SU-DHL-6 (cell line): Measurements from ENCODE around the gene KIF24.
"Not testable (repeated sequence)": the region's sequence is repeated elsewhere in the genome, so short reads cannot be mapped to it uniquely, and the experiment has no call there.

Experiments
- H2AFZ ChIP-seq: fragments of 200-600 bp; sonication (generic); 2 replicates; pipeline ENCODE4 v1.6.1; 2014; ENCODE audit warnings: low read depth, mild to moderate bottlenecking, moderate library complexity, mixed read lengths, antibody characterized with exemption, low read length; ENCODE audit not compliant: severe bottlenecking
- H3F3A ChIP-seq: fragments of 200-600 bp; shearing (Covaris generic); 2 replicates; pipeline ENCODE4 v1.6.0; 2016; ENCODE audit warnings: antibody characterized with exemption, mild to moderate bottlenecking; ENCODE audit not compliant: insufficient read depth
- H3K27ac ChIP-seq: fragments of 200-600 bp; sonication (generic); 2 replicates; pipeline ENCODE4 v1.5.1; 2016; ENCODE audit warnings: low read depth, mild to moderate bottlenecking, low read length, moderate library complexity, mixed read lengths
- H3K27me3 ChIP-seq: fragments of 200-600 bp; sonication (generic), shearing (Covaris generic); 2 replicates; pipeline ENCODE4 v1.6.0; 2014; ENCODE audit warnings: mild to moderate bottlenecking, low read length
- H3K36me3 ChIP-seq: fragments of 200-600 bp; sonication (generic); 2 replicates; pipeline ENCODE4 v1.6.1; 2014; ENCODE audit warnings: mild to moderate bottlenecking, low read length, mixed read lengths
- H3K4me2 ChIP-seq: fragments of 300-600, 200-600 bp; shearing (Covaris generic), sonication (generic); 2 replicates; pipeline ENCODE4 v1.6.0; 2014; ENCODE audit warnings: low read length, low read depth, mild to moderate bottlenecking; ENCODE audit not compliant: poor library complexity, severe bottlenecking
- H3K4me3 ChIP-seq: fragments of 200-600 bp; sonication (generic); 2 replicates; pipeline ENCODE4 v1.5.1; 2014; ENCODE audit warnings: antibody characterized with exemption, low read length, mild to moderate bottlenecking, mixed read lengths; ENCODE audit not compliant: insufficient read depth, poor library complexity, severe bottlenecking
- H3K79me2 ChIP-seq: fragments of 200-600 bp; sonication (generic); 2 replicates; pipeline ENCODE4 v1.6.1; 2014; ENCODE audit warnings: mild to moderate bottlenecking, low read length, moderate library complexity; ENCODE audit not compliant: insufficient read depth
- H3K9ac ChIP-seq: fragments of 200-600 bp; sonication (generic); 2 replicates; pipeline ENCODE4 v1.7.0; 2014; ENCODE audit warnings: mild to moderate bottlenecking, low read length
- H3K9me2 ChIP-seq: fragments of 200-600 bp; sonication (generic); replicated peaks from 2 replicates; pipeline ENCODE4 v1.6.1; 2014; ENCODE audit warnings: low read length; ENCODE audit not compliant: insufficient read depth
- H3K9me3 ChIP-seq: fragments of 200-600 bp; sonication (generic); 2 replicates; pipeline ENCODE4 v1.6.1; 2014; ENCODE audit warnings: low read length, mixed read lengths; ENCODE audit not compliant: insufficient read depth
- H4K20me1 ChIP-seq: fragments of 200-600 bp; sonication (generic); 2 replicates; pipeline ENCODE4 v1.6.1; 2014; ENCODE audit warnings: low read depth, mild to moderate bottlenecking, antibody characterized with exemption, low read length, moderate library complexity, mixed read lengths
- CTCF ChIP-seq: fragments of 200-600 bp; sonication (generic); IDR thresholded peaks from one replicate; pipeline ENCODE4 v1.5.1; 2017; ENCODE audit warnings: antibody characterized with exemption, mild to moderate bottlenecking, low read length, moderate library complexity; ENCODE audit not compliant: insufficient read depth, poor library complexity, severe bottlenecking
- EZH2phosphoT487 ChIP-seq: fragments of 200-600 bp; sonication (generic), shearing (Covaris generic); conservative IDR thresholded peaks from 2 replicates; pipeline ENCODE4 v1.6.1; 2018; ENCODE audit warnings: mild to moderate bottlenecking, antibody characterized with exemption, low read length, moderate library complexity, mixed read lengths

KIF24 gene

GRCh38 chr9:34369636-34370035 is 40.6 kb upstream of the KIF24 start:
- H3K9ac ChIP-seq, result no peak overlapping the region
- H2AFZ ChIP-seq, result no peak overlapping the region
- TF ChIP-seq EZH2phosphoT487, result no peak
- no peak for TF ChIP-seq CTCF
- no peaks in the 10 kb centered on the region for H3K27me3 ChIP-seq
- no peaks in the 10 kb centered on the region for H3K79me2 ChIP-seq
- H3F3A ChIP-seq, result no peaks in the 10 kb centered on the region
- peaks cover 7% of the 10 kb centered on the region; the same call in 1 of the 2 replicates for H3K9me3 ChIP-seq
- no peak overlapping the region for H3K27ac ChIP-seq
- H3K36me3 ChIP-seq, result no peaks in the 10 kb centered on the region
- H3K4me3 ChIP-seq, result no peak overlapping the region
- no peaks in the 10 kb centered on the region for H3K9me2 ChIP-seq
- H3K4me2 ChIP-seq, result no peak overlapping the region
- no peaks in the 10 kb centered on the region for H4K20me1 ChIP-seq

- not testable (repeated sequence) for H2AFZ ChIP-seq, H3K9ac ChIP-seq, H3F3A ChIP-seq, H3K36me3 ChIP-seq, H3K27me3 ChIP-seq, H3K9me3 ChIP-seq, H3K4me2 ChIP-seq, H3K27ac ChIP-seq, H4K20me1 ChIP-seq, H3K79me2 ChIP-seq, H3K4me3 ChIP-seq, H3K9me2 ChIP-seq
Observed at GRCh38 chr9:34368796-34369195, 39.7 kb upstream of the KIF24 start.

GRCh38 chr9:34367751-34368410 is 38.8 kb upstream of the KIF24 start:
- not testable (repeated sequence) for H3K4me3 ChIP-seq, H3K9me2 ChIP-seq, H4K20me1 ChIP-seq, H3K9me3 ChIP-seq, H3K27me3 ChIP-seq, H3F3A ChIP-seq, H3K79me2 ChIP-seq, H3K27ac ChIP-seq, H2AFZ ChIP-seq, H3K9ac ChIP-seq, H3K36me3 ChIP-seq, H3K4me2 ChIP-seq

GRCh38 chr9:34366365-34366764 is 37.3 kb upstream of the KIF24 start:
- H3K27me3 ChIP-seq, result no peaks in the 10 kb centered on the region
- H3F3A ChIP-seq, result no peaks in the 10 kb centered on the region
- TF ChIP-seq CTCF (no peak), EZH2phosphoT487 (no peak)
- H3K36me3 ChIP-seq, result no peaks in the 10 kb centered on the region
- no peak overlapping the region for H2AFZ ChIP-seq
- no peak overlapping the region for H3K27ac ChIP-seq
- no peaks in the 10 kb centered on the region for H4K20me1 ChIP-seq
- no peak overlapping the region for H3K4me2 ChIP-seq
- peaks cover 7% of the 10 kb centered on the region; the same call in 1 of the 2 replicates for H3K9me3 ChIP-seq
- H3K79me2 ChIP-seq, result no peaks in the 10 kb centered on the region
- no peaks in the 10 kb centered on the region for H3K9me2 ChIP-seq
- H3K4me3 ChIP-seq, result no peak overlapping the region
- H3K9ac ChIP-seq, result no peak overlapping the region
